Dermis blood vessel endothelial cell (primary cell): ENCODE data around the gene HSPA8. TPM values are rescaled to one million over a fixed set of nuclear protein-coding genes. Genes with fewer than 3 reads are reported as not detected.

Source experiments
- DNase-seq: peaks from one replicate; pipeline ENCODE4 v3.0.0; 2010
- total RNA-seq: library from RNA; depleted of rRNA; stranded (reverse); fragments of >200 nt; gene quantifications from 2 replicates; pipeline ENCODE4 v1.2.3, GENCODE V29; 2014

HSPA8 gene
- total RNA-seq, 1 donor from 2014 or later: 1,519 TPM

GRCh38 chr11:123072332-123072761, 10.4 kb upstream of the HSPA8 start:
- no peak for DNase-seq

- no peak for DNase-seq
Measured at GRCh38 chr11:123069908-123070821, 8.2 kb upstream of the HSPA8 start.

GRCh38 chr11:123065621-123066020, 3.7 kb upstream of the HSPA8 start:
- DNase-seq: no peak

- peak; percentile 55 for DNase-seq
Measured at GRCh38 chr11:123063826-123064657, 2.1 kb upstream of the HSPA8 start.

- DNase-seq: peak; percentile 73
Measured at GRCh38 chr11:123062892-123063825, 1.2 kb upstream of the HSPA8 start.

GRCh38 chr11:123062158-123062891, 389 bp upstream of the HSPA8 start:
- peak; percentile 100 for DNase-seq

- DNase-seq: peak; percentile 26
Measured at GRCh38 chr11:123060277-123061000, 1.5 kb downstream of the HSPA8 start.

- peak; percentile 12 for DNase-seq
Measured at GRCh38 chr11:123059041-123059920, 2.7 kb downstream of the HSPA8 start.

GRCh38 chr11:123057661-123058305, 4.2 kb downstream of the HSPA8 start:
- no peak for DNase-seq

GRCh38 chr11:123056835-123057491, 5.0 kb downstream of the HSPA8 start:
- no peak for DNase-seq

- DNase-seq: no peak
Measured at GRCh38 chr11:123055191-123055901, 6.6 kb downstream of the HSPA8 start.

- DNase-seq: peak; percentile 80
Measured at GRCh38 chr11:123054301-123055065, 7.5 kb downstream of the HSPA8 start.

- DNase-seq: no peak
Measured at GRCh38 chr11:123052901-123053721, 8.8 kb downstream of the HSPA8 start.

GRCh38 chr11:123051634-123052033, 10.3 kb downstream of the HSPA8 start:
- DNase-seq: no peak

- DNase-seq: no peak
Measured at GRCh38 chr11:123051146-123051545, 10.8 kb downstream of the HSPA8 start.

- no peak for DNase-seq
Measured at GRCh38 chr11:123047947-123048293, 14.0 kb downstream of the HSPA8 start.
